ENCODE results near the gene PMPCA.

Gene PMPCA

GRCh38 chr9:136410500-136411287 is at the start of gene PMPCA, which contains the start of gene ENTR1:
TSS of gene PMPCA (plus strand) at chr9:136410658. CDS start at chr9:136410669, 11 bp downstream.
TSS of gene ENTR1 (minus strand) at chr9:136410614. CDS start at chr9:136410397, 217 bp downstream.
- peak; percentile 98 for DNase-seq (ENCODE audit: low spot score)

GRCh38 chr9:136361047-136361753 is 49.3 kb upstream of the PMPCA start:
- DNase-seq (ENCODE audit: low spot score): no peak

- DNase-seq (ENCODE audit: low spot score): no peak
Measured at GRCh38 chr9:136361754-136362449, 48.6 kb upstream of the PMPCA start.

- DNase-seq (ENCODE audit: low spot score): no peak
Measured at GRCh38 chr9:136362450-136362784, 48.0 kb upstream of the PMPCA start.

GRCh38 chr9:136363106-136363948 is 47.1 kb upstream of the PMPCA start, which contains the start of gene DNLZ:
TSS of gene DNLZ (minus strand) at chr9:136363744. CDS start at chr9:136363714, 30 bp downstream.
- DNase-seq (ENCODE audit: low spot score): peak; percentile 97

GRCh38 chr9:136363949-136364748 is 46.3 kb upstream of the PMPCA start:
- DNase-seq (ENCODE audit: low spot score): no peak

- DNase-seq (ENCODE audit: low spot score): no peak
Measured at GRCh38 chr9:136364942-136365774, 45.3 kb upstream of the PMPCA start.

- DNase-seq (ENCODE audit: low spot score): no peak
Measured at GRCh38 chr9:136365775-136366222, 44.7 kb upstream of the PMPCA start.

GRCh38 chr9:136366826-136367225 is 43.6 kb upstream of the PMPCA start:
- DNase-seq (ENCODE audit: low spot score): no peak

- DNase-seq (ENCODE audit: low spot score): no peak
Measured at GRCh38 chr9:136367296-136368145, 42.9 kb upstream of the PMPCA start.

- DNase-seq (ENCODE audit: low spot score): no peak
Measured at GRCh38 chr9:136368190-136368589, 42.3 kb upstream of the PMPCA start.

- no peak for DNase-seq (ENCODE audit: low spot score)
Measured at GRCh38 chr9:136370037-136370436, 40.4 kb upstream of the PMPCA start.

GRCh38 chr9:136370687-136371532 is 39.5 kb upstream of the PMPCA start:
- no peak for DNase-seq (ENCODE audit: low spot score)

- DNase-seq (ENCODE audit: low spot score): no peak
Measured at GRCh38 chr9:136371533-136371880, 39.0 kb upstream of the PMPCA start.

- no peak for DNase-seq (ENCODE audit: low spot score)
Measured at GRCh38 chr9:136372006-136372405, 38.5 kb upstream of the PMPCA start.

GRCh38 chr9:136372561-136373299 is 37.7 kb upstream of the PMPCA start:
- DNase-seq (ENCODE audit: low spot score): no peak

Measured in D341Med (cell line).